Liver (tissue), 9 donors: Measurements from ENCODE around the gene MS4A7. TPM values are rescaled to one million over a fixed set of nuclear protein-coding genes. Genes with fewer than 3 reads are reported as not detected.

Source experiments
- DNase-seq: peaks from one replicate; pipeline ENCODE4 v3.0.0-alpha.2; 2017; ENCODE audit warnings: low spot score
- H3K27ac ChIP-seq, 2 donors: one replicate each; pipeline ENCODE4 v1.7.0; 2013; ENCODE audit warnings: inconsistent platforms in 2 of 2, low read length in 2 of 2, control low read depth in 1 of 2, low read depth in 1 of 2, mild to moderate bottlenecking in 1 of 2
- H3K27me3 ChIP-seq, 4 donors: one replicate each; pipeline versions ENCODE4 v1.6.1 to v1.7.0; 2013; ENCODE audit warnings: low read length in 3 of 4, inconsistent platforms in 1 of 4, mild to moderate bottlenecking in 1 of 4, moderate library complexity in 1 of 4; ENCODE audit not compliant: control insufficient read depth in 4 of 4, insufficient read depth in 4 of 4
- H3K36me3 ChIP-seq, 4 donors: one replicate each; pipeline versions ENCODE4 v1.6.1 to v1.7.0; 2013; ENCODE audit warnings: low read length in 3 of 4, mild to moderate bottlenecking in 3 of 4, low read depth in 1 of 4, moderate library complexity in 1 of 4; ENCODE audit not compliant: control insufficient read depth in 4 of 4, insufficient read depth in 3 of 4
- H3K4me1 ChIP-seq, 4 donors: one replicate each; pipeline versions ENCODE4 v1.6.1 to v1.7.0; 2013; ENCODE audit warnings: low read length in 3 of 4, mild to moderate bottlenecking in 3 of 4, moderate library complexity in 1 of 4; ENCODE audit not compliant: control insufficient read depth in 4 of 4, insufficient read depth in 4 of 4
- H3K4me3 ChIP-seq, 3 donors: one replicate each; pipeline versions ENCODE4 v1.6.1 to v1.7.0; 2013; ENCODE audit warnings: low read length in 3 of 3, control low read depth in 1 of 3, low read depth in 1 of 3, mild to moderate bottlenecking in 1 of 3
- H3K9ac ChIP-seq, 2 donors: one replicate each; pipeline ENCODE4 v1.7.0; 2013; ENCODE audit warnings: low read length in 2 of 2, mild to moderate bottlenecking in 2 of 2, moderate library complexity in 2 of 2, control low read depth in 1 of 2, low read depth in 1 of 2
- H3K9me3 ChIP-seq, 4 donors: one replicate each; pipeline versions ENCODE4 v1.6.1 to v1.7.0; 2013; ENCODE audit warnings: low read length in 3 of 4; ENCODE audit not compliant: control insufficient read depth in 4 of 4
- EGR1 ChIP-seq, 2 donors: IDR thresholded peaks; 2 replicates each; pipeline ENCODE4 v1.6.1; 2016 to 2018; ENCODE audit warnings: antibody characterized with exemption in 2 of 2, low read depth in 2 of 2
- FOXA2 ChIP-seq: IDR thresholded peaks from 2 replicates; pipeline ENCODE4 v1.6.1; 2016; ENCODE audit warnings: antibody characterized with exemption
- HNF4G ChIP-seq: IDR thresholded peaks from 2 replicates; pipeline ENCODE4 v1.6.1; 2016; ENCODE audit warnings: antibody characterized with exemption
- JUND ChIP-seq, 2 donors: IDR thresholded peaks; 2 replicates each; pipeline ENCODE4 v1.6.1; 2016; ENCODE audit warnings: antibody characterized with exemption in 2 of 2
- NR2F2 ChIP-seq: IDR thresholded peaks from 2 replicates; pipeline ENCODE4 v1.6.1; 2016; ENCODE audit warnings: antibody characterized with exemption
- RXRA ChIP-seq, 2 donors: IDR thresholded peaks; 2 replicates each; pipeline ENCODE4 v1.6.1; 2017 to 2018; ENCODE audit warnings: antibody characterized with exemption in 2 of 2, mild to moderate bottlenecking in 1 of 2
- SP1 ChIP-seq: IDR thresholded peaks from 2 replicates; pipeline ENCODE4 v1.6.1; 2018; ENCODE audit warnings: antibody characterized with exemption, mild to moderate bottlenecking
- TAF1 ChIP-seq: conservative IDR thresholded peaks from 2 replicates; pipeline ENCODE4 v1.6.1; 2016; ENCODE audit warnings: antibody characterized with exemption, mild to moderate bottlenecking
- YY1 ChIP-seq: IDR thresholded peaks from 2 replicates; pipeline ENCODE4 v1.6.1; 2016; ENCODE audit warnings: antibody characterized with exemption, mild to moderate bottlenecking
- WGBS: extraction: QIAGEN DNeasy Blood & Tissue Kit; methylation state at CpG from one replicate; pipeline ENCODE4 v1.1.7; 2013; 5-methylcytosine and 5-hydroxymethylcytosine counted together
- polyA plus RNA-seq, 2 donors: library from polyadenylated mRNA; stranded (reverse) in 1 of 2; unstranded in 1 of 2; fragments of 200-250 nt in 1 of 2; fragments of >200 nt in 1 of 2; fragmentation: Nextera tagmentation in 1 of 2; extraction: Ambion mirVana in 1 of 2; gene quantifications; one replicate each; pipeline versions ENCODE4 v1.2.1 to v1.2.3, GENCODE V29; 2013 to 2015
- total RNA-seq, 2 donors: library from RNA; depleted of rRNA; stranded (reverse); fragments of >200 nt; gene quantifications; one replicate each; pipeline ENCODE4 v1.2.3, GENCODE V29; 2014
- TF ChIP-seq, protein P1 (sequence below): IDR thresholded peaks from 2 replicates; pipeline ENCODE4 v1.6.1; 2016; ENCODE audit warnings: antibody characterized with exemption
- TF ChIP-seq, protein P2 (sequence below): IDR thresholded peaks from 2 replicates; pipeline ENCODE4 v1.6.1; 2016; ENCODE audit warnings: antibody characterized with exemption
- TF ChIP-seq, protein P3 (sequence below): fragments of 150-350 bp; IDR thresholded peaks from 2 replicates; pipeline ENCODE4 v1.5.1; 2017; ENCODE audit warnings: improper control_type of control experiment, low read depth, low read length; ENCODE audit not compliant: missing input control
- TF ChIP-seq, protein P4 (sequence below): IDR thresholded peaks from 2 replicates; pipeline ENCODE4 v1.6.1; 2016; ENCODE audit warnings: antibody characterized with exemption
- TF ChIP-seq, protein P5 (sequence below): IDR thresholded peaks from 2 replicates; pipeline ENCODE4 v1.6.1; 2016; ENCODE audit warnings: antibody characterized with exemption, mild to moderate bottlenecking
- donor health status: healthy.
- donor health status: healthy.
- donor health status: healthy.
- donor health status: healthy.
- donor health status: healthy.

The MS4A7 gene
- total and polyA plus RNA-seq, 4 donors, result 16.3 to 50.0 (median 28.5) TPM

DNA sequence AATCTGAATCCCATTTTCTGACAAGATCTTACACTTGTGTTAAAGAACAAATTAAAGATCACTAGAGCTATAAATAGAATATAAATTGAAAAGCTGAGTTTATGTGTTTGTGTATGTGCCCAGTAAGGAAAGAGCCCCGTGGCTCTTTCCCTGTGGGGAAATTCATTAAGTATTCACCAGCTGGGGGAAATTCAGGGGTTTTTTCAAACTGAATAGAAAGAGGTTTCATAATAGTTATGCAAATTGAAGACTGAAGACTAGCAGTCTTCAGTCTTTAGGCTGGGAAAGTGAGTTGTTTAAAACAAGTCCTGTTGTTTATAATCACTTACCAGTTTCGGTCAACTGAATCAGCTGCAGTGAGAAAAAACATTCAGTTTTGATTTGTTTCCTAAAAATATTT, 11.3 kb upstream of the MS4A7 start:
- Histone ChIP-seq H3K4me3 (no peak overlapping the region), H3K9me3 (no peaks in the 10 kb centered on the region), H3K36me3 (no peaks in the 10 kb centered on the region), H3K27ac (no peak overlapping the region), H3K27me3 (peaks cover 0 to 6% (median 0%) of the 10 kb centered on the region in 4 donors), H3K9ac (no peak overlapping the region), H3K4me1 (no peaks in the 10 kb centered on the region)
- no peak for TF ChIP-seq RXRA (IDR thresholded peaks at IDR 0.05)
- TF ChIP-seq SP1, result no peak
- TF ChIP-seq, protein P1, sequence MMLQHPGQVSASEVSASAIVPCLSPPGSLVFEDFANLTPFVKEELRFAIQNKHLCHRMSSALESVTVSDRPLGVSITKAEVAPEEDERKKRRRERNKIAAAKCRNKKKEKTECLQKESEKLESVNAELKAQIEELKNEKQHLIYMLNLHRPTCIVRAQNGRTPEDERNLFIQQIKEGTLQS, result no peak
- TF ChIP-seq HNF4G, result no peak
- TF ChIP-seq JUND (IDR thresholded peaks at IDR 0.05), result no peak
- TF ChIP-seq, protein P2, sequence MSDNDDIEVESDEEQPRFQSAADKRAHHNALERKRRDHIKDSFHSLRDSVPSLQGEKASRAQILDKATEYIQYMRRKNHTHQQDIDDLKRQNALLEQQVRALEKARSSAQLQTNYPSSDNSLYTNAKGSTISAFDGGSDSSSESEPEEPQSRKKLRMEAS, result no peak
- 62% methylated on average over 2 of the region's 2 CpGs for WGBS
- no peak for DNase-seq

DNA sequence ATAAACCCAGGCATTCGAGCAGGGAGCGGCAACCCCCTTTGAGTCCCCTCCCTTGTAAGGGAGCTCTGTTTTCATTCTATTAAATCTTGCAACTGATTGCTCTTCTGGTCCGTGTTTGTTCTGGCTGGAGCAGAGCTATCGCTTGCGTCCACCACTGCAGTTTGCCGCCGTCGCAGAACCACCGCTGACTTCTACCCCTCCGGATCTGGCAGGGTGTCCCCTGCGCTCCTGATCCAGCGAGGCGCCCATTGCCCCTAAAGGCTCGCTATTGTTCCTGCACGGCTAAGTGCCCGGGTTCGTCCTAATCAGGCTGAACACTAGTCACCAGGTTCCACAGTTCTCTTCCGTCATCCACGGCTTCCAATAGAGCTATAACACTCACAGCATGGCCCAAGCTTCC, 10.4 kb upstream of the MS4A7 start:
- H3K9me3 ChIP-seq, result no peaks in the 10 kb centered on the region
- TF ChIP-seq, protein P3, sequence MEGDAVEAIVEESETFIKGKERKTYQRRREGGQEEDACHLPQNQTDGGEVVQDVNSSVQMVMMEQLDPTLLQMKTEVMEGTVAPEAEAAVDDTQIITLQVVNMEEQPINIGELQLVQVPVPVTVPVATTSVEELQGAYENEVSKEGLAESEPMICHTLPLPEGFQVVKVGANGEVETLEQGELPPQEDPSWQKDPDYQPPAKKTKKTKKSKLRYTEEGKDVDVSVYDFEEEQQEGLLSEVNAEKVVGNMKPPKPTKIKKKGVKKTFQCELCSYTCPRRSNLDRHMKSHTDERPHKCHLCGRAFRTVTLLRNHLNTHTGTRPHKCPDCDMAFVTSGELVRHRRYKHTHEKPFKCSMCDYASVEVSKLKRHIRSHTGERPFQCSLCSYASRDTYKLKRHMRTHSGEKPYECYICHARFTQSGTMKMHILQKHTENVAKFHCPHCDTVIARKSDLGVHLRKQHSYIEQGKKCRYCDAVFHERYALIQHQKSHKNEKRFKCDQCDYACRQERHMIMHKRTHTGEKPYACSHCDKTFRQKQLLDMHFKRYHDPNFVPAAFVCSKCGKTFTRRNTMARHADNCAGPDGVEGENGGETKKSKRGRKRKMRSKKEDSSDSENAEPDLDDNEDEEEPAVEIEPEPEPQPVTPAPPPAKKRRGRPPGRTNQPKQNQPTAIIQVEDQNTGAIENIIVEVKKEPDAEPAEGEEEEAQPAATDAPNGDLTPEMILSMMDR, result no peak
- TF ChIP-seq JUND (IDR thresholded peaks at IDR 0.05) (no peak), NR2F2 (no peak), TAF1 (no peak), SP1 (no peak), RXRA (IDR thresholded peaks at IDR 0.05) (no peak)
- TF ChIP-seq, protein P4, sequence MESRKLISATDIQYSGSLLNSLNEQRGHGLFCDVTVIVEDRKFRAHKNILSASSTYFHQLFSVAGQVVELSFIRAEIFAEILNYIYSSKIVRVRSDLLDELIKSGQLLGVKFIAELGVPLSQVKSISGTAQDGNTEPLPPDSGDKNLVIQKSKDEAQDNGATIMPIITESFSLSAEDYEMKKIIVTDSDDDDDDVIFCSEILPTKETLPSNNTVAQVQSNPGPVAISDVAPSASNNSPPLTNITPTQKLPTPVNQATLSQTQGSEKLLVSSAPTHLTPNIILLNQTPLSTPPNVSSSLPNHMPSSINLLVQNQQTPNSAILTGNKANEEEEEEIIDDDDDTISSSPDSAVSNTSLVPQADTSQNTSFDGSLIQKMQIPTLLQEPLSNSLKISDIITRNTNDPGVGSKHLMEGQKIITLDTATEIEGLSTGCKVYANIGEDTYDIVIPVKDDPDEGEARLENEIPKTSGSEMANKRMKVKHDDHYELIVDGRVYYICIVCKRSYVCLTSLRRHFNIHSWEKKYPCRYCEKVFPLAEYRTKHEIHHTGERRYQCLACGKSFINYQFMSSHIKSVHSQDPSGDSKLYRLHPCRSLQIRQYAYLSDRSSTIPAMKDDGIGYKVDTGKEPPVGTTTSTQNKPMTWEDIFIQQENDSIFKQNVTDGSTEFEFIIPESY, result no peak
- H3K27me3 ChIP-seq, result peaks cover 0 to 6% (median 0%) of the 10 kb centered on the region in 4 donors
- no peaks in the 10 kb centered on the region for H3K4me1 ChIP-seq
- no peak for DNase-seq
- no peak overlapping the region for H3K4me3 ChIP-seq
- no peak overlapping the region for H3K27ac ChIP-seq
- WGBS, result 89% methylated on average over 19 of the region's 19 CpGs
- H3K36me3 ChIP-seq, result no peaks in the 10 kb centered on the region
- no peak overlapping the region for H3K9ac ChIP-seq

DNA sequence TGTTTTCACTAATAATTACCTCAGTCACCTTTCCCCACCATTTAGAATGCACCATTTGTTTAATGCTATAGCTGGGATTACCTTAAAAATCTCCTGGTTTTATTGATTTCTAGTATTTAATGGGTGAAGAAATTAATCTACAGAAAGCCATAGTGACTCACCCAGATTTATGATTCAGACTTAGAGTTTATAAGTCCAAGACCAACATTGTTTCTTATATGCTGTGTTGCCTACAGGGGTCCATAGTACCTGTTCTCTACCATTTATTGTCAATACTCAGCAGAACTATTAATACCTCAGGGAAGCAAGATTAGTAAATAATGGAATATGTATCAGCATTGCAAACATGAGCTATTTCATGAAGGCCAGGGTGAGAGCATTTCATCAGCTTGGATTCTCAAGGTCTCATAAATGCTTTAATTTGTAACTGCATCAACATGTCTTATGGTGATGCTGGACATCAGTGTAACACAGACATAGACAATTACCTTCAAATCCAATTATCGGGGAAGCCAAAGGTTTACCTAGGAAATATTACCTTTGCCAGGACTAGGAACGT, 8.0 kb upstream of the MS4A7 start:
- 61% methylated on average over 2 of the region's 2 CpGs for WGBS
- H3K27me3 ChIP-seq, result peaks cover 0 to 3% (median 0%) of the 10 kb centered on the region in 4 donors
- no peak for TF ChIP-seq FOXA2
- TF ChIP-seq, protein P5, sequence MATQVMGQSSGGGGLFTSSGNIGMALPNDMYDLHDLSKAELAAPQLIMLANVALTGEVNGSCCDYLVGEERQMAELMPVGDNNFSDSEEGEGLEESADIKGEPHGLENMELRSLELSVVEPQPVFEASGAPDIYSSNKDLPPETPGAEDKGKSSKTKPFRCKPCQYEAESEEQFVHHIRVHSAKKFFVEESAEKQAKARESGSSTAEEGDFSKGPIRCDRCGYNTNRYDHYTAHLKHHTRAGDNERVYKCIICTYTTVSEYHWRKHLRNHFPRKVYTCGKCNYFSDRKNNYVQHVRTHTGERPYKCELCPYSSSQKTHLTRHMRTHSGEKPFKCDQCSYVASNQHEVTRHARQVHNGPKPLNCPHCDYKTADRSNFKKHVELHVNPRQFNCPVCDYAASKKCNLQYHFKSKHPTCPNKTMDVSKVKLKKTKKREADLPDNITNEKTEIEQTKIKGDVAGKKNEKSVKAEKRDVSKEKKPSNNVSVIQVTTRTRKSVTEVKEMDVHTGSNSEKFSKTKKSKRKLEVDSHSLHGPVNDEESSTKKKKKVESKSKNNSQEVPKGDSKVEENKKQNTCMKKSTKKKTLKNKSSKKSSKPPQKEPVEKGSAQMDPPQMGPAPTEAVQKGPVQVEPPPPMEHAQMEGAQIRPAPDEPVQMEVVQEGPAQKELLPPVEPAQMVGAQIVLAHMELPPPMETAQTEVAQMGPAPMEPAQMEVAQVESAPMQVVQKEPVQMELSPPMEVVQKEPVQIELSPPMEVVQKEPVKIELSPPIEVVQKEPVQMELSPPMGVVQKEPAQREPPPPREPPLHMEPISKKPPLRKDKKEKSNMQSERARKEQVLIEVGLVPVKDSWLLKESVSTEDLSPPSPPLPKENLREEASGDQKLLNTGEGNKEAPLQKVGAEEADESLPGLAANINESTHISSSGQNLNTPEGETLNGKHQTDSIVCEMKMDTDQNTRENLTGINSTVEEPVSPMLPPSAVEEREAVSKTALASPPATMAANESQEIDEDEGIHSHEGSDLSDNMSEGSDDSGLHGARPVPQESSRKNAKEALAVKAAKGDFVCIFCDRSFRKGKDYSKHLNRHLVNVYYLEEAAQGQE, result no peak
- no peak for TF ChIP-seq RXRA (IDR thresholded peaks at IDR 0.05)
- TF ChIP-seq, protein P3, result no peak
- TF ChIP-seq, protein P2, result no peak
- no peak for TF ChIP-seq HNF4G
- no peak for TF ChIP-seq EGR1 (IDR thresholded peaks at IDR 0.05; ENCODE audit: low read depth in 2 of 2)
- no peak for TF ChIP-seq YY1
- TF ChIP-seq, protein P1, result no peak

More for the DNA sequence above, 8.0 kb upstream of the MS4A7 start:
- Histone ChIP-seq H3K4me1 (no peaks in the 10 kb centered on the region), H3K27ac (no peak overlapping the region), H3K9ac (no peak overlapping the region), H3K4me3 (no peak overlapping the region), H3K36me3 (no peaks in the 10 kb centered on the region), H3K9me3 (no peaks in the 10 kb centered on the region)
- no peak for DNase-seq
